ENCODE measurements around the gene MAGEA10. TPM values are rescaled to one million over a fixed set of nuclear protein-coding genes. Genes with fewer than 3 reads are reported as not detected.

MAGEA10 gene
- polyA plus RNA-seq, 3 donors = not detected

- peaks cover 0 to 4% (median 0%) of the 10 kb centered on the region in 3 donors for H3K27me3 Mint-ChIP-seq (ENCODE audit: low read depth in 3 of 3)
- no peak for TF ChIP-seq CTCF (IDR thresholded peaks at IDR 0.05)
- H3K36me3 Mint-ChIP-seq = no peaks in the 10 kb centered on the region
- WGBS (ENCODE audit: insufficient coverage) = 100% methylated on average over 3 of the region's 26 CpGs
- H3K4me1 Mint-ChIP-seq = no peaks in the 10 kb centered on the region
- no peak overlapping the region for H3K27ac Mint-ChIP-seq
- no peak overlapping the region for H3K9ac ChIP-seq (ENCODE audit: insufficient read depth, low read length, poor library complexity, severe bottlenecking)
- intact Hi-C loops (cut with micrococcal nuclease) = no loop called here
- H3K79me2 ChIP-seq (ENCODE audit: insufficient read depth, low read length) = no peaks in the 10 kb centered on the region
- no peaks in the 10 kb centered on the region for H3K4me1 ChIP-seq (ENCODE audit: control insufficient read depth in 1 of 2, insufficient read depth in 2 of 2, low read length in 2 of 2)
- no peak overlapping the region for H3K4me2 ChIP-seq (replicated peaks; ENCODE audit: extremely low read depth, low read length, poor library complexity, severe bottlenecking)
- H3K27ac ChIP-seq (ENCODE audit: low read depth in 1 of 2, low read length in 2 of 2) = no peak overlapping the region
- H3K9me3 ChIP-seq (replicated peaks in 1 of 2; ENCODE audit: control insufficient read depth in 1 of 2, insufficient read depth in 1 of 2, low read length in 2 of 2) = no peaks in the 10 kb centered on the region
- H3K36me3 ChIP-seq (replicated peaks in 1 of 2; ENCODE audit: control insufficient read depth in 1 of 2, insufficient read depth in 2 of 2, low read length in 2 of 2) = no peaks in the 10 kb centered on the region
- no peak overlapping the region for H3K4me3 ChIP-seq (replicated peaks in 1 of 3; ENCODE audit: low read depth in 2 of 3, low read length in 3 of 3)
- H3K27me3 ChIP-seq (ENCODE audit: control insufficient read depth in 2 of 2, insufficient read depth in 2 of 2, low read length in 2 of 2) = no peaks in the 10 kb centered on the region
- H3K4me3 Mint-ChIP-seq = no peak overlapping the region
- peaks cover 0 to 6% (median 3%) of the 10 kb centered on the region in 7 donors for H3K9me3 Mint-ChIP-seq
- H4K20me1 ChIP-seq (ENCODE audit: insufficient read depth, low read length) = no peaks in the 10 kb centered on the region
- no peak for DNase-seq
- H2AFZ ChIP-seq (ENCODE audit: insufficient read depth, low read depth, low read length, poor library complexity, severe bottlenecking) = no peak overlapping the region
Measured at GRCh38 chrX:152137771-152138387, 498 bp downstream of the MAGEA10 start.

GRCh38 chrX:152136312-152136711 lies 2.1 kb downstream of the MAGEA10 start:
- Mint-ChIP-seq H3K36me3 (no peaks in the 10 kb centered on the region), H3K9me3 (peaks cover 0 to 9% (median 3%) of the 10 kb centered on the region in 7 donors), H3K4me3 (no peak overlapping the region), H3K4me1 (no peaks in the 10 kb centered on the region), H3K27ac (no peak overlapping the region), H3K27me3 (ENCODE audit: low read depth in 3 of 3) (peaks cover 0 to 5% (median 0%) of the 10 kb centered on the region in 3 donors)
- intact Hi-C loops (cut with micrococcal nuclease) = no loop called here
- Histone ChIP-seq H3K4me2 (replicated peaks; ENCODE audit: extremely low read depth, low read length, poor library complexity, severe bottlenecking) (no peak overlapping the region), H3K27me3 (ENCODE audit: control insufficient read depth in 2 of 2, insufficient read depth in 2 of 2, low read length in 2 of 2) (no peaks in the 10 kb centered on the region), H3K27ac (ENCODE audit: low read depth in 1 of 2, low read length in 2 of 2) (no peak overlapping the region), H3K4me3 (replicated peaks in 1 of 3; ENCODE audit: low read depth in 2 of 3, low read length in 3 of 3) (no peak overlapping the region), H3K4me1 (ENCODE audit: control insufficient read depth in 1 of 2, insufficient read depth in 2 of 2, low read length in 2 of 2) (no peaks in the 10 kb centered on the region), H2AFZ (ENCODE audit: insufficient read depth, low read depth, low read length, poor library complexity, severe bottlenecking) (no peak overlapping the region), H3K9ac (ENCODE audit: insufficient read depth, low read length, poor library complexity, severe bottlenecking) (no peak overlapping the region), H3K9me3 (replicated peaks in 1 of 2; ENCODE audit: control insufficient read depth in 1 of 2, insufficient read depth in 1 of 2, low read length in 2 of 2) (no peaks in the 10 kb centered on the region), H4K20me1 (ENCODE audit: insufficient read depth, low read length) (no peaks in the 10 kb centered on the region), H3K79me2 (ENCODE audit: insufficient read depth, low read length) (no peaks in the 10 kb centered on the region), H3K36me3 (replicated peaks in 1 of 2; ENCODE audit: control insufficient read depth in 1 of 2, insufficient read depth in 2 of 2, low read length in 2 of 2) (no peaks in the 10 kb centered on the region)
- WGBS (ENCODE audit: insufficient coverage) = no CpG with 5 or more reads among the region's 4 CpGs
- DNase-seq = no peak
- TF ChIP-seq CTCF (IDR thresholded peaks at IDR 0.05) = no peak
